Left renal pelvis (tissue), 4 donors: ENCODE measurements around the gene STKLD1. TPM values are rescaled to one million over a fixed set of nuclear protein-coding genes. Genes with fewer than 3 reads are reported as not detected.
"Not testable (repeated sequence)": the region's sequence is repeated elsewhere in the genome, so short reads cannot be mapped to it uniquely, and the experiment has no call there.

Experiments
- DNase-seq, 4 donors: peaks; one replicate each; pipeline ENCODE4 v3.0.0-alpha.2; 2013; ENCODE audit warnings: low read depth in 4 of 4, low spot score in 3 of 4
- polyA plus RNA-seq, 4 donors: library from polyadenylated mRNA; unstranded; fragments of 120-200 nt; gene quantifications; one replicate each; pipeline ENCODE4 v1.2.1, GENCODE V29; 2013; ENCODE audit not compliant: insufficient read length in 4 of 4

STKLD1 gene
- polyA plus RNA-seq, 4 donors = 2.9 to 6.7 (median 4.5) TPM

DNA sequence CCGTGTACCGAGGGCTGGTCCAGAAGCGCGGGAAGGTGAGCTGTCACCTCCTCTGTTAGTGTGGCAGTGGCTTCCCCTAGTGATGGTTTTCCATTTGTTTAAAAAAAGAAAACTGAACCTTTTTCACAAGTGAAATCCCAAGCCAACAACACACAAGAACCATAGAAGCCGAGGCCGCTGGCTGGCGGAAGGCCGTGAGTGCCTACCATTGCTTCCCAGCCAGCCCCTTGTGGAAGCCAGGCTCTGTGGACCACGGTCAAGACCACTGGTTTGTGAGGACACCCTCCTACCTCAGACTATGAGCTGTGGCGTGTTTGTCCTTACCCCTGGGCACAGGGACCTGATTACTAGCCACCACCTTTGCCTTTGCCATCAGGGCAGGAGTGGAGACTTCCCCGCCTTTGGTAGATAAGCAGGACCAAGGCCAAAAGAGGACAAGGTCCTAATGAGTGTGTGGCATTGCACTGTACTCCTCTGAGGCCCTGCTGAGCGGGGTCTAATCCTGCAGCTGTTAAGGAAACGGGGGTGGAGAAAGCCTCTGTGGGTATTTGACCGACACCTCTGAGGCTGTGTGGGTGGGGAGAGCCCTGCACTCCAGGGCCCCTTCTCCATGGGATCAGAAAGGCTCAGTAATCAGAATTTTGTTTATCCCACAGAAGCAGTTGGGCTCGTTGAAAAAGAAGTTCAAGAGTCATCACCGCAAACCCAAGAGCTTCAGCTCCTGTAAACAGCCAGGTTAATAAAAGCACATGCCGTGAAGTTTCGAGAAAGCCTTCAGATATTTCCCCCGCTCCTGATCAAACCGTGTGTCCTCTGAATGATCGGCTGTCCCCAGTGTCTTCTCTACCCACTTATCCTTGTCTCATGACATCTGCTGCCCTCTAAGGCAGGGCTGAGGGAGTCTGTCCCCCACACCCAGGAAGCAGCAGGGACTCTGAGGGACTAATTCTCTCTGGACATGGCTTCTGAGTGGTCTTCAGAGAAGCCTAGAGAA, 15.5 kb upstream of the STKLD1 start:
- DNase-seq = no peak

DNA sequence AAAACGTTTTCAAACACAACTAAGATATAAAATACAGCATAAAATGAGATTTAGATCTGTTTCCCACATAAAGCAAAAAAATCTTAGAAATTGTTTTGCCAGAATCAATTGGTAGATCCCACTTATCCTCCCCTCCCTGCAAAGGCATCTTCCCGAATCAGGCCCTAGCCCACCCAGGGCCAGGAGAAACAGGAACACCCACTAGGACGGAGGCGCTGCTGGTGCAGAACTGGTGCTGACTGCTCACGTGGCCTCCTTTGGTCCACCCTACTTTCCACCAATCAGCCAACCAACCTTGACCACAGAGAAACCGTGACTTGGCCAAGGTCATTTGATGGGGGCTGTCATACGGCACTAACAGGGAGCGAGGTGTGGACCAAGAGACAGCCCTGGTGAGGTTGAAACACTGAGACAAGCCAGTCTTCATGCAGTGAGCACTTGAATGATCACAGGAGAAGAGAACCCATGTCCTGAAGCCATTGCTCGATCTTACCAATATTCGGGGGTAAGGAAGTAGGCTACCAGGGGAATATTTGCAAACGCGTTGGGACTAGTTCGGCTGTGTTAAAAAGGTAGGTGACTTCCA, 14.6 kb upstream of the STKLD1 start:
- DNase-seq = no peak

DNA sequence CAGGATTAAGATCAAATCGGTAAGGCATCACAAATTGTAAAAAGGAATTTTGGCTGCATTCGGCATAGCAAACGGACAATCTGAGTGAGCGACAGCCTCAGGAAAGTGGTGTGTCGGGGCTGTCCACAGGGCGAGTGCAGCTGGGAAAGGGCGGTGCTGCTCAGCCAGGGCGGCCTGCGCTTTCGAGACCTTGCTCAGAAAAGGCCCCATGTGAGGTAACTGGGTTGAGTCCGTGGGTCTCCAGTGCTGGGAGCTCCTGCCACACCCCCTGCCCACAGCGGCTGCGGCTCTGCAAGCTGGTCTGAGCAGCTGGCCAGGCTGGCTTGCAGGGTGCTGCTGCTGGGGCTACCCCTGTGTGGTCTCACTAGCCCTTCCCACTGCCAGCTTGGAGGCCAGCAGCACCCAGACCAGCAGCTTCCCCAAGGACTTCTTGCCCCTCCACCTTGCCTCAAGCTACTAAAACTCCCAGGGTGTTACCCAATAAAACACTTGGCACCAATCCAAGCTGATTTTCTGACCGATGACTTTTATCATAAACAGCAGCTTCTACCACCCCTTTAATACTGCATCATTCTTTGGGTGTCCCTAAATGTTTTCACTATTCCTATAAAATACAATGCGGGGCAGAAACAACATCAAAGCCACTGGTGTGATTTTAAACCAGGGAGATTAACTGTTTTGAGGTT, 13.7 kb upstream of the STKLD1 start:
- DNase-seq = no peak

DNA sequence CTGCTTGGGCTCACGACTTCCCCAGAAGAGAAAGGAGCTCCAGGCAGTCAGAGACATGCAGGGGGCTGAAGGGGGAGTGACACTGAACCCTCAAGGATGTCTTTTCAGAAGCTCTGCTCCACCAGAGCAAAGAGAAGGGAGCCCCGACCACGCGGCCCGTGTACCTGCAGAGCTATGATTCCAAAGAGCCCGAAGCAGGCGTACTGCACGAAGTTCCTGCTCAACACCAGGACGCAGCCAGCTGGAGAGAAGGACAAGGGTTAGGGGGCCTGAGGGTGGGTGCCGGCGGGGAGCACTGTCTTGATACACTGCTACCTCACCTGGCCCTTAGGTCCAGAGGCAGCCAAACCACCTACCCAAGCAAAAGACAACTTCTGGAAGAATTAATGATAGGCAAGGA, 9.7 kb upstream of the STKLD1 start:
- DNase-seq = no peak

DNA sequence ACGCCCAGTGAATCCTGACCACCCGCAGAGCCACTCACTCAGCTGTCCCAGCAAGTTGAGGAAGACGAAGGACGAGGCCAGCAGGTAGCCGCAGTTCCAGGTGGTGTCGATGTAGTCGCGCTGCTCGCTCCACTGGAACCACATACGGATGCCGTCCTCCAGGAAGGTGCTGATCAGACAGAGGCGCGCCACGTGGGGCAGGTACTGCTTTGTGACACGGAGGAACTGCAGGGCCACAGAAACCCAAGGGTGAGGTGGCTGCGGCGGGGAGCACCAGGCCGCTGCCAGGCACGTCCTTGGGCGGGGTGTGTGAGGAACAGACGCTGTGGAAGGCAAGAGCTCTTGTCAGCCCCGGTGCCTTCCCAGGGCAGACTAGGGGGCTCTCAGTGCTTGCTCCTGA, 8.9 kb upstream of the STKLD1 start:
- no peak for DNase-seq

DNA sequence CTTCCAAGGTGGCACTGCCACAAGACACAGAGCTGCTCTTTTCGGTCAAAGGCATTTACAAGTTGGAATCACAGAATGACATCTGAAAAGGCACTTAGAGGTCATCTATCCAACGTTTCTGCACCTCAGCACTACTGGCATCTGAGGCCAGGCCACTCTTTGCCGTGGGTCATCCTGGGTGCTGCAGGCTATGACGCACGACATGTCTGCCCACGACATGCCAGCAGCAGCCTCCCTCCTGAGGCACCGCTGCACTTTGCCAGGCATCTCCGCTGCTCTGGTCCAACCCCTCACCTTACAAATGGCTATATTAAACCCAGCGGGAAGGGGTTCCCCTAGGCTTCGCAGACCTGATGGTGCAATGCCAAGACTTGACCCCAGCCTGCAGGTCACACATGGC, 8.4 kb upstream of the STKLD1 start:
- DNase-seq = no peak

DNA sequence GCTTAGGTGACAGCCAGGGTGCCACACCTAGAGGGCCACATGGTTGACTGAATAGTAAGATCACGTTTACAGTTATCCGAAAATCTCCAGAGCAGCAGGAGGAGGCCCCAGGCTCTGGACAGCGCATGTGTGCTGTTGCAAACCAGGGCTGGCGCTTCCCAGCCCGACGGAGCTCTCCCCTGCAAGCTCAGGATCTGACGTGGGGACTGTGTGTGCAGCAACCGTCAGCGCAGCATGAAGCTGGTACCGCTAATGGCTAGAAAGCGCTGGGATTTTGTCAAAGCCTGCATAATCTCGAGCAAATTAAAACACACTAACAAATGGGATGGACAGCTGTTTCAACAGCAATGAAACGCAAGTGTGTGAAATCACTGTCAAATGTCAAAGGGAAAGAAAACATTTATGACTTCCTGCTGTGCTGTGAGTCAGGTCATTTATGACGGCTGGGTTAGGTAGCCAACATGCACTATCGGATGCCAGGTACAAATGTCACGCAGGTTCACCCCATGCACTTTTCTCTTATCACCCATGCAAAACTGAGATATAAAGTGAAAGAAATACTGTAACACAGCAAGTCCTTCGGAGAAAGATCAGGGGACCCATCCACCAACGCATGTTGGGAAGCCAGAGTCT, 7.8 kb upstream of the STKLD1 start:
- no peak for DNase-seq

DNA sequence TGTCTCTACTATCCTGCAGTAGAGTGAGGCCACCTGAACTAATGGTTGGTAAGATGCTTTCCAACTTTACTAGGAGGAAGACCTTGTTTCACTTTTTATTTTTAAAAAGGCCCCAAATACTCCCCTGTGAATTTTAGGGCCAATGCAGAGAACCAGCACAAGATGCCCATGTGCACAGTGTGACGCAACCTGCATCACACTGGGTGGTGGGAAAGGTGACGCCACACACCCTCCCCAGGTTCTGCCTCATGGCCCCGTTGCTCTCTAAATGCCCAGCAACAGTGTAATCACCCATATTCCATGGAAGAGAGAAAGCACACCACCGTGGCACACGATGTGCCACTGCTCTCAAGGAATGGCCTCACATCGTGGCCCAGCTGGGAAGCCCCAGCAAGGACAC, 6.7 kb upstream of the STKLD1 start:
- DNase-seq = no peak

DNA sequence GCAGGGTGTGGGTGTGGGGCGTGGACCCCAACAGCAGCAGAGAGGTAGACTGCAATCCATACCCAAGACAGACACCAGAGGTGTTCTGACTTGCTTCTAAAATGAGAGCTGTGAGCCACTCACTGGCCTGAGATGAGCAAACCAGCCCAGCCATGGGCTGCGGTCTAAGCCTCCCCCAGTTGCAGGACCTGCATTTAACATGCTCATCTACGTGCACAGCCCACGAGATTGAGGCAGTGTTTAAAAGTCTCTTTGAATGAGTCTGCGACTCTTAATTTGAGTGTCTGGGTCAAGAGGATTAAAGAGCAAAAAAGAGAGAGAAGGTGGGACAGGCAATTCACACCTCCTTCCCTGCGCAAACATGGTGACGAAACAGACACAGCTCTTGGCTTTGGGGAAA, 6.2 kb upstream of the STKLD1 start:
- DNase-seq = no peak

DNA sequence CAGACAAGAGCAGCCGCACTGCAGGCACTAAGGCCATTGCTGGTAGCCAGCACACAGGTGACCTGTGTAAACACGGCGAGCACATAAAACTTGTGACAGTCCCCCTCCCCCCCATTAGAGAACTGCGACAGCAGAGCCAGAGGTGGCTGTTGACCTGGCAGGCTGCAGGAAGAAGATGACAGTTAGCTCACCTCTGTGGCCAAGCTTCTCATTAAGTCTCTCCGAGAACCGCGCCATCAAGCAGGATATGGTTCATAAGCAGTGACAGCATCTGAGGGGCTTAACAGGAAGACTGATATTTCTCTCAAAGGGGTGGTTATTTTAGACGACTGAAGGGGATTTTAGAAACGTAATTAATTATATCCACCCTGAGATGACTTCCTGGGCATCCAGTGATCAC, 5.5 kb upstream of the STKLD1 start:
- DNase-seq = no peak

DNA sequence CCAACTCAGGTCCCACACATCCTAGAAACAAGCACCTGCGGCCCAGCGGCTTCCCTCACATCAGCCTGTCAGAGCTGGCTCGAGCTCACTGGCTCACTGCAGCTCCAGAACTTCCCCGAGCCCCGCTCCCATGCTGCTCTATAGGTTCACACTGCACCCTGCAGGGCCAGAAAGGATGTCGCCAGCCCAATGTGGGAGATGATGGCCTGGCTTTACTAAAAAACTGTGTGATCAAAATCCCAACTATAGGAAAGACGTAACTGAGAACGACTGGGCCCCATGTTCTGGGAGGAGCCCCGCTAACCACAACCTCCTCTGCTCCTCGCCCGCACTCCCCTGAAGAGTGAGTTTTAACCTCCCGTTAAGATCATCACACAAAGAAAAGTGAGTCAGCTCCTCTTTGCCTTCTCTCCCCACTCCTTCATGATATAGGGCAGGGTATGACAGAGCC, 4.9 kb upstream of the STKLD1 start:
- DNase-seq = no peak

DNA sequence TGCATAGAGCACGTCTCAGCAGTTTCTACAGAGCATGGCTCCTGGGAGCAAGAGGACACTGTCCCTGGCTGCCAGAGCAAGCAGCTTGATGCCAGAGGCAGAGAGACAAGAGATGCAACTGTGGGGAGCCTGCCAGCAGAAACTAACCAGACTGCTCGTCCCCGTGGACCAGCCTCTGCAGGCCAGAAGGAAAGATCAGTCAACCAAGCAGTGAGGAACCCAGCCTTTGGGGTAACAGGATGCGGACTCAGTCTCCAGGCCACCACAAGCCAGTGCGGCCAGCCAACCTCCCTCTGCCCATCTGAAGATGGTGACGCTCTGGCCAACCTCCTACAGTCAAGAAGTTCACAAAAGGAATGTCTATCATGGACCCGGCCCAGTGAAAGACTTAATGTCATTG, 4.0 kb upstream of the STKLD1 start:
- DNase-seq = no peak

DNA sequence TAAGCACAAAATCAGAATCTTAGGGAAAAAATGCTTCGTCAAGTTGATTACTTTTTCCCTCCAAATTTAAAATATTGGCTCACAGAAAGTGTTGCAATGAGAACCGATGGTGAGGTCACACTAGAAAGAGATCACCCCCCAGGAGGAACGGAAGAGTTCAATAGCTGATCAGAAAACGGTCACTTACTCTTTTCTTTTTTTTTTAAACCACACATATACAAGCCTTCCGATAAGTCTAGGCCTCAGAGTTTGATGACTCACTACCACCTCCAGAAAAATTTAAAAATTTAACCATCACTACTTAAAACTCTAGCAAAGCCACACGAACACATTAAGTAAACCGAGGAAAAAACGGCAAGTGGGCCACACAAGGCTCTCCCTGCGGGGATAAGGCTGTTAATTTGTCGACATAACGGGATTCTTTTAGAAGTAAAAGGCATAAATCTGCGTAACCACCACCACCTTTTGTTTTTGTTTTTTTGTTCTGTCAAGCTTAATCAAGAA, 1.5 kb upstream of the STKLD1 start:
- no peak for DNase-seq

DNA sequence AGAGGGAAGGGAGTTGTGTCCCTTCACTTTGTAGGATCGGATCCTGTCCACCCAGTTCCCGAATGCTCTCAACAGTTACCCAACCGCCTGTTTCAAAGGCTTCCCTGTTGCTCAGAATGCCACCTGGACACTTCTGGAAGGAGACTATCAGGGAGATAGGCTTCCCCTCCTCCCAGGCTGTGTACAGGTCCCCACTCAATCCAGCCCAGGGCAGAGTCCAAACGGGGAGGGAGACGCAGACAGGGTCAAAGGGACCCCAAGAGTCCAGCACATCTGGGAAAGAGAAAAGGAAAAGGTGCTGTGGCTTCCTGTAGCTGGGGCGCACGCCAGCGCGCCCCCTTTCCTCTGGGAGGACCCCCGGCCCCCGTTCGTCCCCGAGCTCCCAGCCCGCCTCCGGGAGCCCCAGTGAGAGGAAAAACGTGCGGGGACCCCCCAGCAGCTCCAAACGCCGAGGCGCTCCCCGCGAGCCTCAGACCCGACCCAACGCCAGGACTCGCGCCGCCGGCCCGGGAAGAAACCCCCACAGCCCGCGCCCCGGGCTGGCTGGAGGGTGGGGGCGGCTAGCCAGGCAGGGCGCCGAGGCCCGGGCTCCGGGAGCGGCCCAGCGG, 946 bp upstream of the STKLD1 start:
- DNase-seq = no peak

DNA sequence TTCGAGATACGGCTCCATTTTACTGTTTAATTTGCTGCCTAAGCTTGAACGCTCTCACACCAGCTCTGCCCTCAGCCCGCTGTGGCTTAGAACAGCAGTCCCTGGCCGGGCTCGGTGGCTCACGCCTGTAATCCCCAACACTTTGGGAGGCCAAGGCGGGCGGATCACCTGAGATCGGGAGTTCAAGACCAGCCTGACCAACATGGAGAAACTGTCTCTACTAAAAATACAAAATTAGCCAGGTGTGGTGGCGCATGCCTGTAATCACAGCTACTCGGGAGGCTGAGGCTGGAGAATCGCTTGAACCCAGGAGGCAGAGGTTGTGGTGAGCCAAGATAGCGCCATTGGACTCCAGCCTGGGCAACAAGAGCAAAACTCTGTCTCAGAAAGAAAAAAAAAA, 1.1 kb downstream of the STKLD1 start:
- not testable (repeated sequence) for DNase-seq

DNA sequence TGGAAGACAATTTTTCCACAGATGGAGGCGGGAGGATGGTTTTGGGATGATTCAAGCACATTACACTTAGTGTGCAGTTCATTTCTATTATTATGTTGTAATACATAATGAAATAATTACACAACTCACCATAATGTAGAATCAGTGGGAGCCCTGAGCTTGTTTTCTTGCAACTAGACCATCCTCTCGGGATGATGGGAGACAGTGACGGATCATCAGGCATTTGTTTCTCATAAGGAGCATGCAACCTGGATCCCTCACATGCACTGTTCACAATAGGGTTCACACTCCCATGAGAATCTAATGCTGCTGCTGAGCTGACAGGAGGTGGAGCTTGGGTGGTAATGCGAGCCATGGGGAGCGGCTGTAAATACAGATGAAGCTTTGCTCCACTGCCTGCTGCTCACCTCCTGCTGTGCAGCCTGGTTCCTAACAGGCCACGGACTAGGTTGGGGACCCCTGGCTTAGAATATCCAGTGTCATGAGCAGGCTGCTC, 1.6 kb downstream of the STKLD1 start:
- DNase-seq = no peak

DNA sequence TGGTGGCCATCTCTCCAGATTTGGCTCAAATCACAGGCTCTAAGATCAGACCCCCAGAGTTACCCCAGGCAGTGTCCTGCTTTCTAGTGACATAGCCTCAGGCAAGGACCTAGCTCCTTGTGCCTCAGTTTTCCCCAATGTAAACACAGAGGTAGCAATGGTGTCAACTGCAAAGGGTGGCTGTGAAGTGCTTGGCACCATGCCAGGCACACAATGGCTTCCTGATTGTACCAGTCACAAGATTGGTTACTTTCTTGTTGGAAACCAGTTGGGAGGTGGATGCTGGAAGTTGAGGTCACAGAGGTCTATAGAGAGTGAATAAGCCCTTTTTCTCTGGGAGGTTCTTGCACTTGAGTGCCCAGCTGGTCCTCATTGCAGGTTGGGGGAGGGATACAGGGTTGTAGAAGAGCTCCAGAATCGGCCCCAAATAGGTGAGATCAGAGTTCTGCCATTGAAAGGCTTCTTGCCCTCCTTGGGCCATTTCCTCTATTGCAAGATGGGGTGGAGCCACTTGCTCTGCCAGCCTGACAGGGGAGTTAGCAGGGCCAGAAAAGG, 2.3 kb downstream of the STKLD1 start:
- DNase-seq = no peak

DNA sequence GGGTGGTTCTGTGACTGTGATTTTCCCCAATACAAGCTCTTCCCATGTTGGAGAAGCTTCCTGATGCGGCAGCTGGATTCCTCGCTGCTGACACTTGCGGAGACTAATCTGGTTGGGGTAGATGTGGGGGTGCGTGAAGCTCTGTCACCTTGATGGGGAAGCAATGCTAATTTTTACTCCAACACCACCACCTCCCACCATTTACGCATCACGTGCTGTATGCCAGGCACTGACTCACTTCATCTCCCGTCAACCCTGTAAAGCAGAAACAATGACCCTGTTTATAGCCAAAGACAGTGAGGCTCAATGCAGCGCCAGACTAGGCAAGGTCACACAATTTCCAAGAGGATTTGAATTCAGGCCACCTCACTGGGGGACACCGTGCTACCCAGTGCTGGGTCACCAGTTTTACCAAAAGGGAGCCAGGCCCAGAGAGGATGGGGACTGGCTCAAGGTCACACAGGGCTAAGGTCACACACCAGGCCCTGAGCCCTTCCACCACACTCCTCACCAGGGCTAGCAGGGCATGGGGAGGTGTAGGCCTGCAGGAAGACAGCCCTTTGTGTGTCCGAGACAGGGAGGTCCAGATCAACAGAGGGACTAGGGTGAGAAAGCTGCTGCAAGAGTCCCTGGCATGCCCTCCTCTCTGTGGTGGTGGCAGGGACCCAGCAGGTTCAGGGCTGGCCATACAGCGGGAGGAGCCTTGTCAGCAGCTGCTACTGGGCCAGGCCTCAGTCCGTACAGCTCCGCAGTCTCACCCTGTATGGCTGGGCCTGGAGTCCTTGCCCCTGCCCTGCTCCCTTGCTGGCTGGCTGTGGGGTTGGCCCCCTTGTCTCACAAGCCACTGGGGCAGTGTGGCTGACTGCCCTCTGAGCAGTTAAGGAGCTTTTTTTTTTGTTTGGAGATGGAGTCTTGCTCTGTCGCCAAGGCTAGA, 3.3 kb downstream of the STKLD1 start:
- DNase-seq = no peak

DNA sequence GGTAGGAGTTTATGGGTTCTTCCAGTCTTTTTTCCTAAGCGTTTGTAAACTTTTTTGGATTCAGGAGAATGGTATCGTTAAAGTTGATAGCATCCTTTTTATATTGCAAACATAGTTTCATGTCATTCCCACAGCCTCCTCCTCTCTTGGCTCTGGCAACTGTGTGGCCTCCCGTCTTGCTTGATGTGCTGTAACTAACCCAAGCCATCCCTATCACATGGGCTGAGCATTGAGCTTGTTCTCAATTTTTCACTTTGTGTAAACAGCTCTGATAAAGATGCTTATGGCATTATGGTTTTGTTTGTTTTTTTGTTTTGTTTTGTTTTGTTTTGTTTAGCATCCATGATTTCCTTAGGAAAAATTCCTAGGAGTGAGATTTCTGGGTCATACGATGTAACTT, 4.6 kb downstream of the STKLD1 start:
- DNase-seq = no peak
